Endothelial cell (in vitro differentiated cells): ENCODE results near the gene SYMPK. TPM values are rescaled to one million over a fixed set of nuclear protein-coding genes. Genes with fewer than 3 reads are reported as not detected.
A peak's percentile ranks its signal among the peaks of the same experiment; 100 is the strongest.

Experiments
- DNase-seq: peaks from one replicate; pipeline ENCODE4 v3.0.0; 2021; ENCODE audit warnings: low spot score
- H3K27ac Mint-ChIP-seq: one replicate; pipeline ENCODE4 v1.8.0; 2021; ENCODE audit warnings: mixed read lengths, inconsistent platforms; ENCODE audit not compliant: unreplicated experiment
- H3K27me3 Mint-ChIP-seq: one replicate; pipeline ENCODE4 v1.8.0; 2021; ENCODE audit warnings: mild to moderate bottlenecking, moderate library complexity, mixed read lengths, inconsistent platforms; ENCODE audit not compliant: unreplicated experiment
- H3K36me3 Mint-ChIP-seq: one replicate; pipeline ENCODE4 v1.8.0; 2021; ENCODE audit warnings: mild to moderate bottlenecking, low read depth, mixed read lengths, inconsistent platforms; ENCODE audit not compliant: unreplicated experiment
- H3K4me1 Mint-ChIP-seq: one replicate; pipeline ENCODE4 v1.8.0; 2021; ENCODE audit warnings: mild to moderate bottlenecking, mixed read lengths, inconsistent platforms; ENCODE audit not compliant: unreplicated experiment
- H3K4me3 Mint-ChIP-seq: one replicate; pipeline ENCODE4 v1.8.0; 2021; ENCODE audit warnings: mild to moderate bottlenecking, mixed read lengths, inconsistent platforms; ENCODE audit not compliant: unreplicated experiment
- H3K9me3 Mint-ChIP-seq: one replicate; pipeline ENCODE4 v1.8.0; 2021; ENCODE audit warnings: mixed read lengths, inconsistent platforms; ENCODE audit not compliant: unreplicated experiment
- total RNA-seq: library from RNA; stranded (reverse); fragmentation: NEBNext Ultra II Directional; extraction: Animal tissue kit (Norgen Biotek cat#: 25700); gene quantifications from one replicate; pipeline ENCODE4 v1.2.1, GENCODE V29; 2021; ENCODE audit not compliant: unreplicated experiment
- TF ChIP-seq, protein P1 (sequence below): fragments of 200-600 bp; sonication (generic); IDR thresholded peaks from one replicate; pipeline ENCODE4 v1.5.0; 2021; ENCODE audit warnings: antibody characterized with exemption; ENCODE audit not compliant: unreplicated experiment

SYMPK gene
- total RNA-seq, 1 donor from 2014 or later = 70.7 TPM

DNA sequence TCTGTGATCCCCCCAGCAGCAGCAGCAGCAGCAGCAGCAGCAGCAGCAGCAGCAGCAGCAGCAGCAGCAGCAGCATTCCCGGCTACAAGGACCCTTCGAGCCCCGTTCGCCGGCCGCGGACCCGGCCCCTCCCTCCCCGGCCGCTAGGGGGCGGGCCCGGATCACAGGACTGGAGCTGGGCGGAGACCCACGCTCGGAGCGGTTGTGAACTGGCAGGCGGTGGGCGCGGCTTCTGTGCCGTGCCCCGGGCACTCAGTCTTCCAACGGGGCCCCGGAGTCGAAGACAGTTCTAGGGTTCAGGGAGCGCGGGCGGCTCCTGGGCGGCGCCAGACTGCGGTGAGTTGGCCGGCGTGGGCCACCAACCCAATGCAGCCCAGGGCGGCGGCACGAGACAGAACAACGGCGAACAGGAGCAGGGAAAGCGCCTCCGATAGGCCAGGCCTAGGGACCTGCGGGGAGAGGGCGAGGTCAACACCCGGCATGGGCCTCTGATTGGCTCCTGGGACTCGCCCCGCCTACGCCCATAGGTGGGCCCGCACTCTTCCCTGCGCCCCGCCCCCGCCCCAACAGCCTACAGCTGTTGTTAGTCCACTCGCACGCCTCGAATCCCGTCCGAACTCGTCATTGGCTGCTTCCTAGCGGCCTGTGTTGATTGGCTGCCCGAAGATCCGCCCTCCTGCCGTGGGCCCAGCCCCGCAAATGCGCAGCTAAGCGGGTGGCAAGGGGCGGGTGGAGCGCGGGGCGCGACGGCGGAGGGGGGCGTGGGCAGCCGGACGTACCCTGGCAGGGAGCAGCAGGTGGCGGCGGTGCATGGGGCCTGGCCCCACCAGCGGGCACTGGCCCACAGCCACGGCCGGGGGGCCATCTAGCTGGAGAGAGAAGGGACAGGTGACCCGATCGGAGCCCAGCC, 92.5 kb downstream of the SYMPK start:
- peaks cover 21% of the 10 kb centered on the region for H3K36me3 Mint-ChIP-seq
- peak overlapping the region; percentile 54 for H3K27ac Mint-ChIP-seq
- peaks cover 9% of the 10 kb centered on the region for H3K4me1 Mint-ChIP-seq
- no peaks in the 10 kb centered on the region for H3K9me3 Mint-ChIP-seq
- DNase-seq = peak; percentile 96
- peaks cover 29% of the 10 kb centered on the region for H3K27me3 Mint-ChIP-seq
- peak overlapping the region; percentile 92 for H3K4me3 Mint-ChIP-seq
- TF ChIP-seq, protein P1, sequence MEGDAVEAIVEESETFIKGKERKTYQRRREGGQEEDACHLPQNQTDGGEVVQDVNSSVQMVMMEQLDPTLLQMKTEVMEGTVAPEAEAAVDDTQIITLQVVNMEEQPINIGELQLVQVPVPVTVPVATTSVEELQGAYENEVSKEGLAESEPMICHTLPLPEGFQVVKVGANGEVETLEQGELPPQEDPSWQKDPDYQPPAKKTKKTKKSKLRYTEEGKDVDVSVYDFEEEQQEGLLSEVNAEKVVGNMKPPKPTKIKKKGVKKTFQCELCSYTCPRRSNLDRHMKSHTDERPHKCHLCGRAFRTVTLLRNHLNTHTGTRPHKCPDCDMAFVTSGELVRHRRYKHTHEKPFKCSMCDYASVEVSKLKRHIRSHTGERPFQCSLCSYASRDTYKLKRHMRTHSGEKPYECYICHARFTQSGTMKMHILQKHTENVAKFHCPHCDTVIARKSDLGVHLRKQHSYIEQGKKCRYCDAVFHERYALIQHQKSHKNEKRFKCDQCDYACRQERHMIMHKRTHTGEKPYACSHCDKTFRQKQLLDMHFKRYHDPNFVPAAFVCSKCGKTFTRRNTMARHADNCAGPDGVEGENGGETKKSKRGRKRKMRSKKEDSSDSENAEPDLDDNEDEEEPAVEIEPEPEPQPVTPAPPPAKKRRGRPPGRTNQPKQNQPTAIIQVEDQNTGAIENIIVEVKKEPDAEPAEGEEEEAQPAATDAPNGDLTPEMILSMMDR = peak; percentile 99

DNA sequence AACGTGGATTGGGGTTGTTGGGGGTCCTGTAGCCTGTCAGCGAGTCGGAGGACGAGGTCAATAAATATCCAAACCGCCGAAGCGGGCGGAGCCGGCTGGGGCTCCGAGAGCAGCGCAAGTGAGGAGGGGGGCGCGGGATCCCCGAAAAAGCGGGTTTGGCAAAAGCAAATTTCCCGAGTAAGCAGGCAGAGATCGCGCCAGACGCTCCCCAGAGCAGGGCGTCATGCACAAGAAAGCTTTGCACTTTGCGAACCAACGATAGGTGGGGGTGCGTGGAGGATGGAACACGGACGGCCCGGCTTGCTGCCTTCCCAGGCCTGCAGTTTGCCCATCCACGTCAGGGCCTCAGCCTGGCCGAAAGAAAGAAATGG, 93.1 kb downstream of the SYMPK start:
- TF ChIP-seq, protein P1 = no peak
- no peak for DNase-seq
- H3K27ac Mint-ChIP-seq = peak overlapping the region; percentile 82

DNA sequence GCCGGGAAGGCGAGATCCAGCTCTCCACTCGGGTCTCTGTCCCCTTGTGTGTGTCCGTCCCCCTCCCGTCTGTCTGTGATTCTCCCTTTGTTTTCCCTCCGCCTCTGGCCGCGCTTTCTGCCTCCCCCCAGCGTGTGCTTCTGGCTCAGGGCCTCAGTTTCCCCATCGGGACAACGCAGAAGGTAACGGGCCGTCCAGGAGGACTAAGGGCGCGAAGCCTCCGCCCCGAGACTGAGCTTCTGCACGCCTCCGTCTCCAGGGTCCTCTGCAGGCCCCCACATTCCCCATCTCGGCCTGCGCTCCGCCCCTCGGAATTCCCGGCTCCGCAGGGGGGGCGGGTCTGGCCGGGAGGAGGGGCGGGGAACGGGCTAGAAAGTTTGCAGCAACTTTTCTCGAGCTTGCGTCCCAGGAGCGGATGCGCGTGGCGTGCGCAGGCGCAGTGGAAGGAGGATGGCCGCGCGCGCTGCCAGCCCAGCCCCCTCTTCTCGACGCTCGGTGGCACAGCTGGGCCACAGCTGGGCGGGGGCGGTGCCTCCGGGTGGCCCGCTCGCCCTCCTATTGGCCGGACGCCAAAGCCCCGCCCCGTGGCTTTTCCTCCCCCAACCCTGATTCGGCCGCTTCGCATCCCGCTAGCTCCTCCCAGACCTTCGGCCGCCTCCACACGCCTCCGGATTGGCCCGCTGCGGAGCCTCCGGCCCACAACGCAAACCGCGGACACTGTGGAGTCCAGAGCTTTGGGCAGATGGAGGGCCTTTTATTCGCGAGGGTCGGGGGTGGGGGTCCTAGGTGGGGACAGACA, 93.8 kb downstream of the SYMPK start, which contains the start of gene SIX5:
TSS of gene SIX5 (minus strand) at position 269 of the 799 bp plus-strand sequence. CDS start 408 bp downstream, outside the sequence.
- peak within 1 kb of the TSS; percentile 93 for H3K4me3 Mint-ChIP-seq
- peaks cover 29% of the 10 kb centered on the region for H3K27me3 Mint-ChIP-seq
- peak within 1 kb of the TSS; percentile 92 for H3K27ac Mint-ChIP-seq
- TF ChIP-seq, protein P1 = no peak
- no peaks in the 10 kb centered on the region for H3K9me3 Mint-ChIP-seq
- H3K36me3 Mint-ChIP-seq = peaks cover 14% of the 10 kb centered on the region
- peaks cover 15% of the 10 kb centered on the region for H3K4me1 Mint-ChIP-seq
- DNase-seq = peak; percentile 99

More for the DNA sequence above, 93.1 kb downstream of the SYMPK start:
- peaks cover 18% of the 10 kb centered on the region for H3K36me3 Mint-ChIP-seq
- H3K9me3 Mint-ChIP-seq = no peaks in the 10 kb centered on the region
- peaks cover 29% of the 10 kb centered on the region for H3K27me3 Mint-ChIP-seq
- H3K4me1 Mint-ChIP-seq = peaks cover 12% of the 10 kb centered on the region
- peak overlapping the region; percentile 92 for H3K4me3 Mint-ChIP-seq

DNA sequence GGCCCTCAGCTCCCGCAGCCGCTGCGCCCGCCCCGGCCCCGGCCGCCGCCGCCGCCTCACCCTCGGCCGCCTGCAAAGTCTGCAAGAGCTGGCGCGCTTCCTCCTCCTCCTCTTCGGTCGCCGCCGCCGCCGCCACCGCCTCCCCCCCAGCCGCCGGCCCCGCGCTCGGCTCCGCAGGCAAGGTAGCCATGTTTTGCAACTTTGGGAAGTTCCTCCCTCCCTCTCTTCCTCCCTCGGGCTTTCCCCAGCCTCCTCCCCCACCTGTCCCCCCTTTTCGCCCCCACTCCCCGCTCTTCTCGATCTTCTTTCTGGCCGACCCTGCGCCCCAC, 94.3 kb downstream of the SYMPK start:
- Mint-ChIP-seq H3K4me1 (peaks cover 15% of the 10 kb centered on the region), H3K27ac (peak overlapping the region; percentile 92), H3K27me3 (peaks cover 29% of the 10 kb centered on the region), H3K36me3 (peaks cover 14% of the 10 kb centered on the region), H3K9me3 (no peaks in the 10 kb centered on the region), H3K4me3 (peak overlapping the region; percentile 93)
- peak; percentile 59 for DNase-seq
- TF ChIP-seq, protein P1 = no peak
